Smooth muscle cell (in vitro differentiated cells): ENCODE results near the gene SH3RF2. TPM values are rescaled to one million over a fixed set of nuclear protein-coding genes. Genes with fewer than 3 reads are reported as not detected.

ENCODE experiments used
- DNase-seq: peaks from one replicate; lab custom pipeline; 2025; ENCODE audit not compliant: unreplicated experiment; lab: John Stamatoyannopoulos, UW
- H2AFZ ChIP-seq: fragments of 200-600 bp; sonication (generic); 2 replicates; pipeline ENCODE4 v1.6.0; 2016; ENCODE audit warnings: antibody characterized with exemption, low read depth, mild to moderate bottlenecking
- H3F3A ChIP-seq: fragments of 200-600 bp; sonication (generic); 2 replicates; pipeline ENCODE4 v1.6.0; 2017; ENCODE audit warnings: antibody characterized with exemption, low read depth
- H3K27ac ChIP-seq: fragments of 200-600 bp; sonication (generic); 2 replicates; pipeline ENCODE4 v1.5.1; 2016; ENCODE audit warnings: low read depth, mild to moderate bottlenecking
- H3K27me3 ChIP-seq: fragments of 200-600 bp; sonication (generic); 2 replicates; pipeline ENCODE4 v1.6.1; 2016; ENCODE audit warnings: low read depth, mild to moderate bottlenecking
- H3K36me3 ChIP-seq: fragments of 200-600 bp; sonication (generic); 2 replicates; pipeline ENCODE4 v1.5.1; 2016; ENCODE audit warnings: low read depth
- H3K4me1 ChIP-seq: fragments of 200-600 bp; sonication (generic); 2 replicates; pipeline ENCODE4 v1.5.1; 2016; ENCODE audit warnings: low read depth
- H3K4me2 ChIP-seq: fragments of 200-600 bp; sonication (generic); 2 replicates; pipeline ENCODE4 v1.6.0; 2016; ENCODE audit warnings: mild to moderate bottlenecking
- H3K4me3 ChIP-seq: fragments of 200-600 bp; sonication (generic); 2 replicates; pipeline ENCODE4 v1.5.1; 2016; ENCODE audit warnings: mild to moderate bottlenecking
- H3K79me2 ChIP-seq: fragments of 200-600 bp; sonication (generic); 2 replicates; pipeline ENCODE4 v1.6.0; 2016; ENCODE audit warnings: low read depth, mild to moderate bottlenecking
- H3K9ac ChIP-seq: fragments of 200-600 bp; sonication (generic); 2 replicates; pipeline ENCODE4 v1.6.0; 2016; ENCODE audit warnings: low read depth
- H3K9me3 ChIP-seq: fragments of 200-600 bp; sonication (generic); replicated peaks from 2 replicates; pipeline ENCODE4 v1.5.1; 2016; ENCODE audit warnings: low read depth
- H4K20me1 ChIP-seq: fragments of 200-600 bp; sonication (generic); 2 replicates; pipeline ENCODE4 v1.6.0; 2016; ENCODE audit warnings: low read depth
- WGBS: methylation state at CpG from one replicate; pipeline ENCODE4 v1.1.7; 2016; ENCODE audit warnings: low lambda C conversion rate; 5-methylcytosine and 5-hydroxymethylcytosine counted together
- polyA plus RNA-seq: library from polyadenylated mRNA; unstranded; fragments of >200 nt; fragmentation: Nextera tagmentation; extraction: Ambion mirVana; gene quantifications from 2 replicates; pipeline ENCODE4 v1.2.1, GENCODE V29; 2016
- total RNA-seq: library from RNA; depleted of rRNA; stranded (reverse); fragments of >200 nt; gene quantifications from 2 replicates; pipeline ENCODE4 v1.2.3, GENCODE V29; 2014
- TF ChIP-seq, protein P1 (sequence below): fragments of 200-600 bp; sonication (generic); IDR thresholded peaks from 2 replicates; pipeline ENCODE4 v1.5.1; 2017; ENCODE audit warnings: borderline replicate concordance, mild to moderate bottlenecking, antibody characterized with exemption; ENCODE audit not compliant: insufficient read depth, poor library complexity, severe bottlenecking

The SH3RF2 gene
- total and polyA plus RNA-seq, 2 experiments from 2014 or later, result 1.0 to 2.0 TPM

DNA sequence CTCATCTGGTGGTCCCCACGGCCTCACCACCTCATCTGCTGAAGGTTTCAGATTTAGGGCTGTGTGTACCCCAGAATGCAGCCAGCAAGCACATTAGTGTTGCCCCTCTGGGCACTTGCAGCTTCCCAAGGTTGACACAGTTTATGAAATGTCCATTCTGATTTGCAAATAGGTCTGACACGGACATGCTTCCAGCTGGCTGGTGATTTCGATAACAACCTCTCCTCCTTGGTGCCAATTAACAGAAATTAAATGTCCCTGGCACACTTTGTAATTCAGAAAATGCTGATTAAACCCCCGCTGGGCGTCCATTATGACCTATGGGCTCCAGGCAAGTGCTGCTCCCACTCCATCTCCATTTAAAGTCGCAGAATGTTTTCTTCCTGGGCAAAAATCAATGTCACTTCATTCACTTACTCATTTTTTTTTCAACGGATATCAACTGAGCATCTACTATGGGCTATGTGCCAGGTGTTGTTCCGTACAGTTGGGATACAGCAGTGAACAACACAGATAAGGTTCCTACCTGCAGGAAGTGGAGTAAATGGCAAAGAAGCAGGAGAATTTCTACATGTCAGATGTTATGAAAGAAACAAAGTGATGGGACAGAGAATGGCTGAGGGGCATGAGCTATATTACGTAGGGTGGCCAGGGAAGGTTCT, 137.0 kb downstream of the SH3RF2 start:
- Histone ChIP-seq H3K4me3 (no peak overlapping the region), H4K20me1 (no peaks in the 10 kb centered on the region), H3K27me3 (peaks cover 51% of the 10 kb centered on the region), H3K4me1 (no peaks in the 10 kb centered on the region), H3K79me2 (no peaks in the 10 kb centered on the region), H3K9me3 (no peaks in the 10 kb centered on the region), H3K9ac (no peak overlapping the region), H3F3A (no peaks in the 10 kb centered on the region), H3K27ac (no peak overlapping the region), H3K4me2 (no peak overlapping the region), H2AFZ (no peak overlapping the region), H3K36me3 (no peaks in the 10 kb centered on the region)
- WGBS, result 25% methylated on average over 9 of the region's 9 CpGs
- DNase-seq, result no peak
- TF ChIP-seq, protein P1, sequence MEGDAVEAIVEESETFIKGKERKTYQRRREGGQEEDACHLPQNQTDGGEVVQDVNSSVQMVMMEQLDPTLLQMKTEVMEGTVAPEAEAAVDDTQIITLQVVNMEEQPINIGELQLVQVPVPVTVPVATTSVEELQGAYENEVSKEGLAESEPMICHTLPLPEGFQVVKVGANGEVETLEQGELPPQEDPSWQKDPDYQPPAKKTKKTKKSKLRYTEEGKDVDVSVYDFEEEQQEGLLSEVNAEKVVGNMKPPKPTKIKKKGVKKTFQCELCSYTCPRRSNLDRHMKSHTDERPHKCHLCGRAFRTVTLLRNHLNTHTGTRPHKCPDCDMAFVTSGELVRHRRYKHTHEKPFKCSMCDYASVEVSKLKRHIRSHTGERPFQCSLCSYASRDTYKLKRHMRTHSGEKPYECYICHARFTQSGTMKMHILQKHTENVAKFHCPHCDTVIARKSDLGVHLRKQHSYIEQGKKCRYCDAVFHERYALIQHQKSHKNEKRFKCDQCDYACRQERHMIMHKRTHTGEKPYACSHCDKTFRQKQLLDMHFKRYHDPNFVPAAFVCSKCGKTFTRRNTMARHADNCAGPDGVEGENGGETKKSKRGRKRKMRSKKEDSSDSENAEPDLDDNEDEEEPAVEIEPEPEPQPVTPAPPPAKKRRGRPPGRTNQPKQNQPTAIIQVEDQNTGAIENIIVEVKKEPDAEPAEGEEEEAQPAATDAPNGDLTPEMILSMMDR, result no peak

DNA sequence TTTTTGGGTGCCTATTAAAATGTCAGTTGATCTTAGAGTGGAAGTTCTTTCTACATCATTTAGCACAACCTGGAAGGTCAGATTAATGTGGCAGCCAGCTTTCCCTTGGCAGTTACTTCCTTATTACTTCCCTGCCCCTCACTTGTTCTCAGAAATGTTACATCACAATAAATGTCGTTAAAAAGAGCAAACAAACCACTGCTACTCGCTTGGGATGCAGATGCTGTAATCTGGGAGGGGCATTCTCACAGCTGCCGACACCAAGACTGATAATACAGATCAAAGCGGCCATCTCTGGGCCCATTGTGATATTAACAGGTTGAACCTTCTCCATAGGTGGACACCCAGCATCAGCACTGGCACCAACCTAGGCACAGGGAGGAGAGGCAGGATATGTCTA, 139.7 kb downstream of the SH3RF2 start:
- TF ChIP-seq, protein P1, result no peak
- Histone ChIP-seq H4K20me1 (no peaks in the 10 kb centered on the region), H3K79me2 (no peaks in the 10 kb centered on the region), H3K4me3 (no peak overlapping the region), H3K27me3 (peaks cover 46% of the 10 kb centered on the region), H3K4me2 (no peak overlapping the region), H2AFZ (no peak overlapping the region), H3K4me1 (no peaks in the 10 kb centered on the region), H3K27ac (no peak overlapping the region), H3K9me3 (no peaks in the 10 kb centered on the region), H3K36me3 (no peaks in the 10 kb centered on the region), H3K9ac (no peak overlapping the region), H3F3A (no peaks in the 10 kb centered on the region)
- no peak for DNase-seq
- 30% methylated on average over 4 of the region's 4 CpGs for WGBS

DNA sequence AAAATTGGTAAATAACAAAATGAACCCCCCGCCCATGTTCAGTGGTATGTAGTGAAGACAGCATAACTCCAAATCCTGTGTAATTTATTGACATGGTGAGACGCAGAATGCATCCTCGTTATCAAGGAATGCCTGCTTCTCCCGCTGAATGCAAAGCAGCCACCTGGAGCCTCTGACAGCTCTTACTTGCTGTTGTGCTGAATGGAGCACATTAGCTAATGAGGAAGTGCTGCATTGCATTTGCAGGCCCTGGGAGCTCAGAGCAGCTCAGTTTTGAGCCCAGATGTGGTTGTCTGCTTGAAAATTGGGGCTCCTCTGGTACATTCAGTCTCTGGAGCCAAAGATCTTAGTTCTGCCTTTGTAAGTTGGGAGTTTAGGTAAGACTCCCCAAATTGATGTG, 140.1 kb downstream of the SH3RF2 start:
- no peak overlapping the region for H3K27ac ChIP-seq
- H3K4me1 ChIP-seq, result no peaks in the 10 kb centered on the region
- H3K9ac ChIP-seq, result no peak overlapping the region
- no peaks in the 10 kb centered on the region for H3K79me2 ChIP-seq
- WGBS, result 46% methylated on average over 4 of the region's 4 CpGs
- no peak overlapping the region for H3K4me2 ChIP-seq
- no peak overlapping the region for H3K4me3 ChIP-seq
- no peaks in the 10 kb centered on the region for H3K36me3 ChIP-seq
- TF ChIP-seq, protein P1, result no peak
- H3K27me3 ChIP-seq, result peaks cover 46% of the 10 kb centered on the region
- no peaks in the 10 kb centered on the region for H4K20me1 ChIP-seq
- no peak overlapping the region for H2AFZ ChIP-seq
- H3F3A ChIP-seq, result no peaks in the 10 kb centered on the region
- DNase-seq, result no peak
- H3K9me3 ChIP-seq, result no peaks in the 10 kb centered on the region

DNA sequence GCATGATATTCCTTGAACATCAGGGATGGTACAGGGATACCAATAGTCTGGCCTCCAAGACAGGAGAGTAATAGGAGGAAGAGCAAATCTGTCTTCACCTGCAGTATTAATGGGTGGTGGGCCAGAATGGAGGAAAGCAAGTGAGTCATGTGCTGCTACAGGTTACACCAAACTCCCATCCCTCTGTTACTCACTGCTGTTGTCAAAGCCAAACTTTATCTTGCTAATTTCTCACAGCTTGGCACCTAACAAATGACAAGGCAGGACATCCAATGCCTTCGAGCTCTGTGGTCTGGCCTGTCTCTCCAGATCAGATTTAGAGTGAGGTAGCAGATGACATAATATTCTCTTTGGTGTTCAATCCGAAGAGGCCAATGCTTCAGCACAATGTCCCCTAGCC, 142.2 kb downstream of the SH3RF2 start:
- no peak overlapping the region for H3K4me2 ChIP-seq
- no peak for DNase-seq
- H3F3A ChIP-seq, result no peaks in the 10 kb centered on the region
- no peaks in the 10 kb centered on the region for H3K79me2 ChIP-seq
- 50% methylated on average over 2 of the region's 2 CpGs for WGBS
- H2AFZ ChIP-seq, result no peak overlapping the region
- TF ChIP-seq, protein P1, result no peak
- H3K27ac ChIP-seq, result no peak overlapping the region
- H3K9me3 ChIP-seq, result no peaks in the 10 kb centered on the region
- no peak overlapping the region for H3K9ac ChIP-seq
- no peaks in the 10 kb centered on the region for H3K36me3 ChIP-seq
- peaks cover 39% of the 10 kb centered on the region for H3K27me3 ChIP-seq
- H3K4me1 ChIP-seq, result no peaks in the 10 kb centered on the region
- H4K20me1 ChIP-seq, result no peaks in the 10 kb centered on the region
- no peak overlapping the region for H3K4me3 ChIP-seq
